ENCODE results near the gene CLUH.
"Not testable (repeated sequence)": the region's sequence is repeated elsewhere in the genome, so short reads cannot be mapped to it uniquely, and the experiment has no call there.

Gene CLUH

GRCh38 chr17:2700030-2700490 lies 11.5 kb downstream of the CLUH start:
- no peak for DNase-seq

DNA sequence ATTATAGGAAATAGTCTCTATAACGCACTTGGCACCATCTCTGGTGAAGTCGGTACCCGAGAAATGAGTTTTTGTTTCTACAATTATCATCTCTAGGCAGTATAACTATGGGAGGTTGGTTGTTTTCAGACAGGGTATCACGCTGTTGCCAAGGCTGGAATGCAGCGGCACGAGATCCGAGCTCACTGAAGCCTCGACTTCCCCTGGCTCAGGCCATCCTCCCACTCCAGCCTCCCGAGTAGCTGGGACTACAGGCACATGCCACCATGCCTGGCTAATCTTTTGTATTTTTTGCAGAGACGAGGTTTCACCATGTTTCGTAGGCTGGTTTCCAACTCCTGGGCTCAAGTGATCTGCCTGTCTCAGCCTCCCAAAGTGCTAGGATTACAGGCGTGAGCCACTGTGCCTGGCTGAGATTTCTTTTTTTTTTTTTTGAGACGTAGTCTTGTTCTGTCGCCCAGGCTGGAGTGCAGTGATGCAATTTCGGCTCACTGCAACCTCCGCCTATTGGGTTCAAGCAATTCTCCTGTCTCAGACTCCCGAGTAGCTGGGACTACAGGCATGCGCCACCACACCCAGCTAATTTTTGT lies 12.3 kb downstream of the CLUH start:
- DNase-seq, result not testable (repeated sequence)

DNA sequence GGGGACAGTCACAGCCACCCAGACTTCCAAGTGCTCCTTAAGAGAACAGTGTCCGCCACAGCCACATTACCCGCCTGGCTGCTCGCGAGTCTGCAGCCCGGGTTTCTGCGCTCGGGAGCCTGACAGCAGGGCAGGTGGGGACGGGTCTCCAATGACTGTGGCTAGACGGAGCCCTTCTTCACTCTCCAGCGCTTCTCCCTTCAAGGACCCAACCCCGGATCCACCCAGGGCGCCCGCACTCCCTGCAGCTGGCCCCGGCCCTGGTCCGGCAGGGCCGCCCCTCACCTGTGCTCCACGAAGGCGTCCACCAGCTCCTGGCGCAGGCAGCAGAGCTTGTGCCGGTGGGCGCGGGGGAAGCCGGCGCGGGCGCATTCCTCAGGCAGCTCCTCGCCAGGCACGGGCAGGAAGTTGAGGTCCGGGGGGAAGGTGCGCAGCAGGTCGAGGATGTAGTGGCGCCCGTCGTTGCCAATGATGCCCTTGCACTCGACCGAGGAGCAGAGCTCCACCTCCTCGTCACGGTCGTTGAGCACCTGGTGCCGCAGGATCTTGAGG lies 13.9 kb downstream of the CLUH start:
- no peak for DNase-seq

DNA sequence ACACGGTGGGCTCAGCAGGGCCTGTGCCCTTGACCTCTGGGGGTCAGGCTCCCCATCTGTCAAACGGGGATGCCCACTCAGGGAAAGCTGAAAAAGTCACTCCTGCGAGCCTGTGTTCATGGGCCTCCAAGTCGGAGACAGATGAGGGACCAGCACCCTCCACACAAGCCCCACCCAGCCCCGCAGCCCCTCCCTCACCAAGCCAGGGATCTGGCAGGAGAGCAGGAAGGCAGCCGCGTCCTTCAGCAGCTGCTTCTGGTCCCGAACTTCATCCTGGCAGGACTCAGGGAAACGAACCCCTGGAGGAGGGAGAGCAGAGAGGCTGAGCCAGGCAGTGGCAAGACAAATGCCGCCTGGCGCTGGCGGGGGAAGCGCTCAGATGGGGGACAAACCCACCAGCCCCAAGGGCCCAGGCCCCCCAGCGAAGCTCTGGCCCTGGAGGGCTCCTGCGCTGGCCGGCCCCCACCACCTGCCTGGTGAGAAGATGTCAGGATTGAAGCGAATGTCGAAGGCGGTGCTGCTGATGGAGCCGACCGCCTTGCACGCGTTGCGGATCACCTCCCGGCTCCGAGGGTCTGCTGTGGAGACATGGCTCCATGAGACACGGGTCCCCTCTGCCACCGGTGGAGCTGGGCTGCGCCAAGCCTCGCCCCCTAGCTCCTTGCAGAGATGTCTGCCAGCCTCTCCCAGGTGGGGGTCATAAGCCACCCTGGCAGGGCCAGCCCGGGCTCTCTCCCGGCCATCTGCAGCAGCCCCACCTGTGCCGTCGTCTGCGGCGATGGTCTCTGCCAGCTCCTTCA lies 15.4 kb downstream of the CLUH start:
- no peak for DNase-seq

- DNase-seq, result no peak
These were observed 16.2 kb downstream of the CLUH start for GRCh38 chr17:2695243-2695960.

GRCh38 chr17:2694381-2695242 lies 17.0 kb downstream of the CLUH start:
- DNase-seq, result no peak

DNA sequence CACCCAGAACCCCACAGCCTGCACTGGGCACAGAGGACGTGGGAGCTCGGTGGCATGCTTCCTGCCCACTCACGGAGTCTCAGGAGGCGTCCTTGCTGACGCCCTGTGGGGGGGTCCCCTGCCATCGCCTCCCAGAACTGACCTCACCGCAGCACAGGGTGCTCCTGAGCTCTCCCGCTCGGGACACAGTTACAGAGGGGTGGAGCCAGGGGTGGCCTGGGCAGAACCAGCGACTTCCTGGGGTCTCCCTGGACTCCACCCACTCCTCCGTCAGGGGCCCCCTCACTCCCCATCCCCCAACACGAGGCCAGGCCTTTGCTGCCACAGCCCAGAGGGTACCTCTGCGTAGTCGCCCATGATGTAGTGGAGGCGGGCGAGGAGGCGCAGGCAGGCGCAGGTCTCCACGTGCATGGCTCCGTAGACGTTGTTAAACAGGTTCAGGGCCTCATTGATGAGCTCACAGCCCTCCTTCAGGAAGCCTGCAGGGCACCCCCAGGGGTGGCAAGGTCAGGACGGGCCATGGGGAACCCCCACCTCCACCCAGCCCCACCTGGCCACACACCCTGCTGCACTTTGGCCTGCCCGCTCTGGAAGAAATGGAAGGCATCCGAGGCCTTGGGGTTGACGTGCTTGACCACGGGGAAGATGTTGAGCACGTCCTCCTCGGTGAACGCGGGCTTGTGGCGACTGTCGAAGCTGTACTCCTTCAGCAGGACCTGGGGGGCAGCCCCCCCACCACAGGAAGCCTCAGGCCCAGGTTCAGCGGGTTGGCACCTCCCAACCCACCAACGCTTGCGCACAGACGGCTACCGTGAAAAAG lies 17.8 kb downstream of the CLUH start:
- DNase-seq, result no peak

- no peak for DNase-seq
These were observed 18.8 kb downstream of the CLUH start for GRCh38 chr17:2692781-2693135.

DNA sequence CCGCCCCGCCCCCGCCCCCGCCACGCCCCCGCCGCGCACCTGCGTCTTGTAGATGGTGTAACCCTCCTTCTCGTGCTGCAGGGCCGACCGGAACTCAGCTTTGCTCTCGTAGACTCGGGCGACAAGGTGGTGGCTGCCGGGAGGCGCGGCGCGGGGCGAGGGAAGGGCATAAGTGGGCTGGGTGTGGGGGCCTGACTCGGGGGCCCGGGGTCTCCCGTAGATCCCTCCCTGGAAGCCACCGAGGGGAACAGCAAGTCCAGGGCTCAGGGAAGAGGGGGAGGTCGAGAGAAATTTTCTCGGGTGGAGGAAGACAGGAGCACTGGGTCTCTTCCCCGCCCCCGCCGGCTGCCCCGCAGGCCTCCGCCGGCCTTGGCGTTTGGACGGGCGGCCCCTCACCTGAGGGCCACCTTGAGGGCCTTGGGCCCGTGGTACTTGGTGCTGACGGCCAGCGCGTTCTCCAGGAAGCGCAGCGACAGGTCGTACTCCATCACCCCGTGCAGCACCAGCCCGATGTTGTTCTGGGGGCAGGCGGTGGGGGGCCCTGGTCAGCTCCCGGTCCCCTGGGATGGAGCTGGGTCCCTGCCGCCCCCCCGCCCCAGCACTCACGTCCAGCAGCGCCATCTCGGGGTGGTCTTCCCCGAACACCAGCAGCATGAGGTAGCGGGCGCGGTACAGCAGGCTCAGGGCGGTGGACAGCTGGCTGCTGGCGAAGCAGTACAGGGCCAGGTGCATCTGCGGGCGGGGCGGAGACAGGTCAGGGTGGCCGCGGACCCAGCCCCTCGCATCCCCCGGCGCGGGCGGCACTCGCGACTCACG lies 19.4 kb downstream of the CLUH start:
- DNase-seq, result no peak

GRCh38 chr17:2691069-2691871 lies 20.3 kb downstream of the CLUH start:
- DNase-seq, result no peak

DNA sequence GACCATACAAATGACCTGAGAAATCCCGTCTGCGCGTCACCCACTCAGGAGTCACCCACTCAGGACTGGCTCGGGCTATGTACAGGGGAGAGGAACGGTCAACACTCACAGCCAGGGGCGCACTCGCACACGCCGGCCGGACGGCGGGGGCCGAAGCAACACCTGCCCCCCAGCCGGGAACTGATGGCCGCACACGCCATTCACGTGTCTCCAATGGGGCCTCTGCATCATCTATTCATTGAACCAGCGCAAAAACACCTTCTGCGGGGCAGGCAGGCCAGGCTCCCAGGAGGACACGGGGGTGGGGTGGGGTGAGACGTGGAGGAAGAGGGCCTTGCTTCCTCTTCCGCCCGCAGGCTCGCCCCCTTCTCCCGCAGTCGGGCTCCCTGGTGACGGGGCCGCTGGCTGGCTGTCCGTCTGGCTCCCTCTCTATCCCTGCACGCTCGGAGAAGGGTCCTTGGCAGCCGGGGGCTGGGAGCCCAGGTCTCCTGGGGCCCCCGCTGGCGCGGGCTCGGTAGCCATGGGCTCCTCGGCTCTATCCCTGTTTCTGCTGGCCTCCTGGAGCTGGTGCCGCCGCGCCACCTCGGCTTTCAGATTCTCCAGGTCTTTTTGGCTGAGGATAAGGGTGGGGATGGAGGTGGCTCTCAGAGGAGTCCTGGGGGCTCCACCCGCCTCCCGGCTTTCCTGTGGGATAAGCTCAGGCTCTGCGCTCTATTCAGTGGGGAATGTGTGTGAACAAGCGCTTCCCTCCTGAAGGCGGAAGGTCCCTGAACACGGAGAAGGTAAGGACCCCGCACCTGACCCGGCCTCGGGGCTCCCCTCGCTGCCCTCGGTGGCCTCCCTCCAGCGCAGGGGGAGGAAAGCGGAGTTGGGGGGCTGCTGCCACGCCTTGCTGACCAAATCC lies 21.1 kb downstream of the CLUH start:
- DNase-seq, result no peak

- DNase-seq, result no peak
These were observed 22.0 kb downstream of the CLUH start for GRCh38 chr17:2689411-2690164.

GRCh38 chr17:2688351-2689342 lies 22.9 kb downstream of the CLUH start:
- DNase-seq, result no peak

DNA sequence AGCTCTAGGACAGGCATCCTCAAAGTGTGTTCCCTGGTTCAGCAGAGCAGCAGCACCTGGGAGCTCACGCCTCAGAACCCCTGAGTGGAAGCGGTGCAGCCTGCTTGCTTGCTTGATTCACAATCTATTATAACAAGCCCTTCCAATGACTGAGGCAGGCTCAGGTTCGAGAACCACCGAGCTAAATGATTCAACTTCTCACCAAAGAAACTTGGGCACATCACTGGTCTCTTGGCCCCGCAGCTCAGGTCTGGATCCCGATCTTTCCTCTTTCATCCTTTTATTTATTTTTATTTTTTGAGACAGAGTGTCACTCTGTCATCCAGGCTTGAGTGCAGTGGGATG lies 24.5 kb downstream of the CLUH start:
- no peak for DNase-seq

GRCh38 chr17:2685696-2686095 lies 25.9 kb downstream of the CLUH start:
- DNase-seq, result no peak

- no peak for DNase-seq
These were observed 27.0 kb downstream of the CLUH start for GRCh38 chr17:2684549-2684948.

GRCh38 chr17:2683912-2684311 lies 27.7 kb downstream of the CLUH start:
- no peak for DNase-seq

Measured in suppressor macrophage treated with lipopolysaccharide for 4 hours (primary cell).